B cell (primary cell): Measurements from ENCODE around the gene TMEM201. TPM values are rescaled to one million over a fixed set of nuclear protein-coding genes. Genes with fewer than 3 reads are reported as not detected.
A peak's percentile ranks its signal among the peaks of the same experiment; 100 is the strongest.

Experiments
- ATAC-seq: fragments of 200-7000 bp; cut with Tn5 transposase; one replicate; pipeline ENCODE4 v1.10.0; 2021; ENCODE audit warnings: low read depth, mild to moderate bottlenecking, moderate number of reproducible peaks, moderate library complexity
- CTCF ChIA-PET: fragments of 350-600 bp; sonication (Branson Sonifier 250); formaldehyde crosslinking; loops from one replicate; lab custom pipeline; 2021; ENCODE audit warnings: antibody characterized with exemption, inconsistent platforms; lab: Charles Lee
- POLR2A ChIA-PET: fragments of 350-600 bp; sonication (Branson Sonifier 250); formaldehyde crosslinking; loops from one replicate; lab custom pipeline; 2021; ENCODE audit warnings: antibody characterized with exemption; lab: Charles Lee
- DNase-seq: peaks from one replicate; pipeline ENCODE4 v3.0.0; 2013
- H2AFZ ChIP-seq: 2 replicates; pipeline ENCODE4 v1.6.1; 2012; ENCODE audit warnings: mild to moderate bottlenecking, low read depth, low read length; ENCODE audit not compliant: insufficient read depth, poor library complexity, severe bottlenecking
- H3K27ac ChIP-seq, 2 donors: 1 replicate in 1 of 2; 2 replicates in 1 of 2; pipeline ENCODE4 v1.5.1; 2012 to 2013; ENCODE audit warnings: low read length in 2 of 2, mild to moderate bottlenecking in 2 of 2, moderate library complexity in 1 of 2
- H3K27me3 ChIP-seq, 4 experiments: fragments of 200-600 bp in 1 of 4; sonication (generic) in 1 of 4; replicated peaks in 1 of 4; 1 replicate in 2 of 4; 2 replicates in 2 of 4; pipeline versions ENCODE4 v1.6.1 to v1.7.0; 2013 to 2016; ENCODE audit warnings: low read length in 3 of 4, mild to moderate bottlenecking in 2 of 4, mixed read lengths in 1 of 4, moderate library complexity in 1 of 4; ENCODE audit not compliant: insufficient read depth in 4 of 4, control insufficient read depth in 3 of 4; ENCODE audit errors: control extremely low read depth in 1 of 4
- H3K36me3 ChIP-seq, 2 experiments: replicated peaks in 1 of 2; 1 replicate in 1 of 2; 2 replicates in 1 of 2; pipeline versions ENCODE4 v1.6.1 to v1.7.1; 2013; ENCODE audit warnings: low read length in 1 of 2; ENCODE audit not compliant: insufficient read depth in 2 of 2, control insufficient read depth in 1 of 2; ENCODE audit errors: control extremely low read depth in 1 of 2, extremely low read depth in 1 of 2
- H3K4me1 ChIP-seq, 2 donors: fragments of 200-600 bp in 1 of 2; sonication (generic) in 1 of 2; 1 replicate in 1 of 2; 2 replicates in 1 of 2; pipeline versions ENCODE4 v1.5.1 to v1.6.1; 2013 to 2017; ENCODE audit warnings: low read length in 2 of 2; ENCODE audit not compliant: control insufficient read depth in 2 of 2, insufficient read depth in 2 of 2
- H3K4me2 ChIP-seq: replicated peaks from 2 replicates; pipeline ENCODE3; 2012; ENCODE audit warnings: mild to moderate bottlenecking, low read depth, low read length; ENCODE audit not compliant: poor library complexity, severe bottlenecking
- H3K4me3 ChIP-seq, 5 experiments: fragments of 200-600 bp in 1 of 5; sonication (generic) in 1 of 5; 1 replicate in 3 of 5; 2 replicates in 2 of 5; pipeline versions ENCODE4 v1.5.1 to v1.7.0; 2011 to 2016; ENCODE audit warnings: low read length in 4 of 5, mild to moderate bottlenecking in 4 of 5, low read depth in 2 of 5, control low read depth in 1 of 5, moderate library complexity in 1 of 5; ENCODE audit not compliant: insufficient read depth in 1 of 5; ENCODE audit errors: control extremely low read depth in 1 of 5, extremely low read depth in 1 of 5
- H3K79me2 ChIP-seq: fragments of 200-600 bp; sonication (generic); one replicate; pipeline ENCODE4 v1.6.0; 2016; ENCODE audit warnings: low read length; ENCODE audit not compliant: control insufficient read depth, insufficient read depth
- H3K9ac ChIP-seq: fragments of 200-600 bp; sonication (generic); 2 replicates; pipeline ENCODE4 v1.6.1; 2017; ENCODE audit warnings: mild to moderate bottlenecking, low read length, moderate library complexity
- H3K9me3 ChIP-seq, 3 donors: one replicate each; pipeline versions ENCODE4 v1.6.1 to v1.7.1; 2013; ENCODE audit warnings: low read length in 2 of 3; ENCODE audit not compliant: control insufficient read depth in 2 of 3, insufficient read depth in 1 of 3; ENCODE audit errors: control extremely low read depth in 1 of 3
- H4K20me1 ChIP-seq: 2 replicates; pipeline ENCODE4 v1.6.0; 2012; ENCODE audit warnings: mild to moderate bottlenecking, low read length; ENCODE audit not compliant: insufficient read depth, control insufficient read depth, poor library complexity, severe bottlenecking
- H3K27ac Mint-ChIP-seq: one replicate; pipeline ENCODE4 v1.8.0; 2021; ENCODE audit warnings: mixed read lengths
- H3K27me3 Mint-ChIP-seq: one replicate; pipeline ENCODE4 v1.8.0; 2021; ENCODE audit warnings: mixed read lengths
- H3K4me1 Mint-ChIP-seq: one replicate; pipeline ENCODE4 v1.8.0; 2021; ENCODE audit warnings: mixed read lengths
- H3K4me3 Mint-ChIP-seq: one replicate; pipeline ENCODE4 v1.8.0; 2021; ENCODE audit warnings: mixed read lengths
- H3K9me3 Mint-ChIP-seq: one replicate; pipeline ENCODE4 v1.8.0; 2022; ENCODE audit warnings: mixed read lengths; ENCODE audit not compliant: insufficient read depth
- CTCF ChIP-seq: fragments of 200-600 bp; IDR thresholded peaks from one replicate; pipeline ENCODE4 v1.8.0; 2022; ENCODE audit warnings: antibody characterized with exemption, mild to moderate bottlenecking
- EZH2 ChIP-seq: IDR thresholded peaks from 2 replicates; pipeline ENCODE4 v1.6.1; 2012; ENCODE audit warnings: borderline replicate concordance, low read depth, mild to moderate bottlenecking, moderate library complexity, low read length; ENCODE audit not compliant: insufficient read depth, poor library complexity, severe bottlenecking
- WGBS: methylation state at CpG from one replicate; pipeline ENCODE4 v1.1.5; 2013; ENCODE audit warnings: missing lambda C conversion rate; ENCODE audit not compliant: insufficient coverage; 5-methylcytosine and 5-hydroxymethylcytosine counted together
- intact Hi-C: fragments of 100-400 bp; cut with micrococcal nuclease; formaldehyde crosslinking; loops from one replicate; pipeline ENCODE4 v1.10.0; 2022
- polyA plus RNA-seq: library from polyadenylated mRNA; depleted of rRNA; stranded (reverse); fragments of >200 nt; gene quantifications from 2 replicates; pipeline ENCODE4 v1.2.3, GENCODE V29; 2012
- total RNA-seq, 2 donors: library from RNA; stranded (reverse); fragments of 120-200 nt in 1 of 2; gene quantifications; 1 replicate in 1 of 2; 2 replicates in 1 of 2; pipeline versions ENCODE4 v1.2.3 to v1.2.4, GENCODE V29; 2013 to 2022

TMEM201 gene
- total and polyA plus RNA-seq, 2 donors (not counting 1 experiment from before 2014, with no cell fraction given), result 6.5 to 9.1 TPM

- peak; percentile 34 for DNase-seq
- Mint-ChIP-seq H3K27ac (no peak overlapping the region), H3K4me1 (peaks cover 39% of the 10 kb centered on the region), H3K9me3 (no peaks in the 10 kb centered on the region), H3K27me3 (no peaks in the 10 kb centered on the region), H3K4me3 (peak overlapping the region; percentile 91)
- WGBS, result 82% methylated on average over 7 of the region's 7 CpGs
- H3K27ac ChIP-seq, result no peak overlapping the region
- no peak overlapping the region for H2AFZ ChIP-seq
- H3K9me3 ChIP-seq, result no peaks in the 10 kb centered on the region
- H4K20me1 ChIP-seq, result peaks cover 34% of the 10 kb centered on the region
- no peak for ATAC-seq
- no peaks in the 10 kb centered on the region for H3K36me3 ChIP-seq
- TF ChIP-seq CTCF (no peak), EZH2 (no peak)
- peaks cover 59% of the 10 kb centered on the region for H3K79me2 ChIP-seq
- H3K27me3 ChIP-seq, result no peaks in the 10 kb centered on the region
- CTCF ChIA-PET, result interaction anchor here (0.6 to 1.6 kb wide), 11 partner anchors 15 to 276 kb away, joined by 3 to 7 read pairs (median 3); partner anchors contain the start of gene PIK3CD
- peak overlapping the region in 1 of 5 experiments; percentile 61 for H3K4me3 ChIP-seq
- H3K4me2 ChIP-seq, result peak overlapping the region; percentile 97
- peaks cover 34 to 45% of the 10 kb centered on the region in 2 donors for H3K4me1 ChIP-seq
- POLR2A ChIA-PET, result interaction anchor here (0.5 kb wide), 1 partner anchor 218 kb away, joined by 4 read pairs; no protein-coding TSS in a partner anchor
- intact Hi-C loops, result no loop called here
- no peak overlapping the region for H3K9ac ChIP-seq
Observed at GRCh38 chr1:9590201-9590600, 1.5 kb downstream of the TMEM201 start.

- Histone ChIP-seq H3K79me2 (peaks cover 60% of the 10 kb centered on the region), H2AFZ (no peak overlapping the region), H3K27me3 (no peaks in the 10 kb centered on the region), H3K4me2 (peak overlapping the region; percentile 97), H4K20me1 (peaks cover 34% of the 10 kb centered on the region), H3K27ac (no peak overlapping the region), H3K9ac (no peak overlapping the region), H3K4me1 (peaks cover 34 to 45% of the 10 kb centered on the region in 2 donors), H3K9me3 (no peaks in the 10 kb centered on the region), H3K4me3 (no peak overlapping the region), H3K36me3 (no peaks in the 10 kb centered on the region)
- intact Hi-C loops, result no loop called here
- Mint-ChIP-seq H3K9me3 (no peaks in the 10 kb centered on the region), H3K27ac (peak overlapping the region; percentile 10), H3K4me3 (peak overlapping the region; percentile 58), H3K4me1 (peaks cover 39% of the 10 kb centered on the region), H3K27me3 (no peaks in the 10 kb centered on the region)
- ChIA-PET POLR2A (no interaction called here), CTCF (interaction anchor here (0.7 to 1.6 kb wide), 3 partner anchors 15 to 61 kb away, joined by 3 to 6 read pairs (median 5); partner anchors contain the start of gene PIK3CD)
- TF ChIP-seq EZH2 (no peak), CTCF (no peak)
- DNase-seq (peak; percentile 50), ATAC-seq (no peak)
- 82% methylated on average over 12 of the region's 19 CpGs for WGBS
Observed at GRCh38 chr1:9590945-9591668, 2.4 kb downstream of the TMEM201 start.
